Mesenchymal stem cell (in vitro differentiated cells and primary cell): ENCODE data around the gene C4orf50.

Source experiments
- DNase-seq: peaks from one replicate; pipeline ENCODE4 v3.0.0-alpha.2; 2013
- H2AFZ ChIP-seq: one replicate; pipeline ENCODE4 v1.6.1; 2013; ENCODE audit warnings: low read depth, mild to moderate bottlenecking, control low read depth, inconsistent platforms, low read length, moderate library complexity
- H2AK5ac ChIP-seq: 2 replicates; pipeline ENCODE4 v1.6.1; 2013; ENCODE audit warnings: low read length, moderate library complexity, mild to moderate bottlenecking, inconsistent platforms; ENCODE audit not compliant: severe bottlenecking
- H2BK120ac ChIP-seq: one replicate; pipeline ENCODE4 v1.6.1; 2013; ENCODE audit warnings: low read depth, mild to moderate bottlenecking, inconsistent platforms, low read length, moderate library complexity
- H2BK12ac ChIP-seq, 2 experiments: one replicate each; pipeline ENCODE4 v1.6.1; 2013; ENCODE audit warnings: inconsistent platforms in 2 of 2, low read length in 2 of 2, mild to moderate bottlenecking in 2 of 2, moderate library complexity in 2 of 2, control low read depth in 1 of 2
- H2BK15ac ChIP-seq: one replicate; pipeline ENCODE4 v1.6.1; 2013; ENCODE audit warnings: mild to moderate bottlenecking, low read depth, inconsistent platforms; ENCODE audit not compliant: poor library complexity, severe bottlenecking
- H2BK5ac ChIP-seq: 2 replicates; pipeline ENCODE4 v1.6.1; 2013; ENCODE audit warnings: low read depth, mild to moderate bottlenecking, low read length, control low read depth, inconsistent platforms; ENCODE audit not compliant: poor library complexity, severe bottlenecking
- H3K14ac ChIP-seq, 2 experiments: one replicate each; pipeline ENCODE4 v1.6.1; 2013; ENCODE audit warnings: inconsistent platforms in 2 of 2, low read length in 2 of 2, control low read depth in 1 of 2, mild to moderate bottlenecking in 1 of 2, moderate library complexity in 1 of 2
- H3K18ac ChIP-seq, 2 experiments: one replicate each; pipeline ENCODE4 v1.6.1; 2013; ENCODE audit warnings: inconsistent platforms in 2 of 2, low read length in 2 of 2, control low read depth in 1 of 2, low read depth in 1 of 2, mild to moderate bottlenecking in 1 of 2
- H3K23ac ChIP-seq, 2 experiments: one replicate each; pipeline ENCODE4 v1.6.1; 2013; ENCODE audit warnings: inconsistent platforms in 2 of 2, low read length in 2 of 2, mild to moderate bottlenecking in 2 of 2, moderate library complexity in 2 of 2, control low read depth in 1 of 2
- H3K27ac ChIP-seq: 2 replicates; pipeline ENCODE4 v1.5.1; 2013; ENCODE audit warnings: mild to moderate bottlenecking, moderate library complexity, low read length, control low read depth, inconsistent platforms; ENCODE audit not compliant: poor library complexity, severe bottlenecking
- H3K27me3 ChIP-seq, 2 experiments: 2 replicates each; pipeline versions ENCODE4 v1.6.1 to v1.7.0; 2013; ENCODE audit warnings: low read length in 2 of 2, mild to moderate bottlenecking in 2 of 2, moderate library complexity in 2 of 2, control low read depth in 1 of 2, inconsistent platforms in 1 of 2; ENCODE audit not compliant: control insufficient read depth in 1 of 2, insufficient read depth in 1 of 2
- H3K36me3 ChIP-seq, 2 experiments: 2 replicates each; pipeline versions ENCODE4 v1.6.1 to v1.7.0; 2013; ENCODE audit warnings: low read length in 2 of 2, control low read depth in 1 of 2, inconsistent platforms in 1 of 2, low read depth in 1 of 2, mild to moderate bottlenecking in 1 of 2; ENCODE audit not compliant: insufficient read depth in 2 of 2, control insufficient read depth in 1 of 2
- H3K4ac ChIP-seq, 2 experiments: one replicate each; pipeline ENCODE4 v1.6.1; 2013; ENCODE audit warnings: inconsistent platforms in 2 of 2, low read length in 2 of 2, mild to moderate bottlenecking in 2 of 2, moderate library complexity in 2 of 2, control low read depth in 1 of 2, low read depth in 1 of 2
- H3K4me1 ChIP-seq: 2 replicates; pipeline ENCODE4 v1.6.1; 2013; ENCODE audit warnings: low read depth, low read length, control low read depth; ENCODE audit not compliant: control insufficient read depth, insufficient read depth
- H3K4me2 ChIP-seq: 2 replicates; pipeline ENCODE4 v1.6.1; 2013; ENCODE audit warnings: low read length, mild to moderate bottlenecking, inconsistent platforms; ENCODE audit not compliant: poor library complexity, severe bottlenecking
- H3K4me3 ChIP-seq, 2 experiments: 2 replicates each; pipeline versions ENCODE4 v1.5.1 to v1.7.0; 2013; ENCODE audit warnings: low read length in 2 of 2, mild to moderate bottlenecking in 2 of 2, control low read depth in 1 of 2, low read depth in 1 of 2; ENCODE audit not compliant: insufficient read depth in 1 of 2
- H3K79me1 ChIP-seq: replicated peaks from 2 replicates; pipeline ENCODE4 v1.6.1; 2013; ENCODE audit warnings: mild to moderate bottlenecking, control low read depth, low read length, inconsistent platforms; ENCODE audit not compliant: poor library complexity, severe bottlenecking
- H3K9ac ChIP-seq: 2 replicates; pipeline ENCODE4 v1.7.0; 2013; ENCODE audit warnings: mild to moderate bottlenecking, low read length, moderate library complexity
- H3K9me3 ChIP-seq: 2 replicates; pipeline ENCODE4 v1.7.0; 2013; ENCODE audit warnings: mild to moderate bottlenecking, low read length; ENCODE audit not compliant: control insufficient read depth
- H4K8ac ChIP-seq: one replicate; pipeline ENCODE4 v1.6.1; 2013; ENCODE audit warnings: inconsistent platforms, mild to moderate bottlenecking, low read length, moderate library complexity
- H4K91ac ChIP-seq: one replicate; pipeline ENCODE4 v1.6.1; 2013; ENCODE audit warnings: mild to moderate bottlenecking, low read length, inconsistent platforms
- WGBS: methylation state at CpG from one replicate; pipeline ENCODE4 v1.1.7; 2013; ENCODE audit warnings: mixed read lengths; 5-methylcytosine and 5-hydroxymethylcytosine counted together

The C4orf50 gene

GRCh38 chr4:6056976-6057766 is 38.9 kb upstream of the C4orf50 start:
- Histone ChIP-seq H3K4me3 (no peak overlapping the region), H4K91ac (no peak overlapping the region)

DNA sequence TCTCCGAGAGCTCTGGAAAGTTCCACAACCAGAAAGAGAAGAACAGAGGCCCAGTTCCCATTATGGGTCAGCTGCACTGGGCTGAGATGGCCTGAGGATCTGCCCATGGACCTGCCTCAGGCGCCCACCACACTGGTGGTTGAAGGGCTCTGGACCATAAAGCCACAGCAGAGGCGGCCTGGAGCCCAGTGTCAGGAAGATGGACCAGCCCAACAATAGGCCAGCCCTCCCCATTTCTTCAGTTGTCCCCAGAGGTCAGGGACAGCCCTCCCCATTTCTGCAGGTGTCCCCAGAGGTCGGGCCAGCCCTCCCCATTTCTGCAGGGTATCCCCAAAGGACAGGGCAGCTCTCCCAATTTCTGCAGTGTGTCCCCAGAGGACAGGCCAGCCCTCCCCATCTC is 37.2 kb upstream of the C4orf50 start:
- Histone ChIP-seq H2BK5ac (no peak overlapping the region), H2BK12ac (no peak overlapping the region), H3K9ac (no peak overlapping the region), H3K79me1 (no peaks in the 10 kb centered on the region), H3K4ac (no peak overlapping the region), H3K4me1 (no peaks in the 10 kb centered on the region), H2AK5ac (no peak overlapping the region), H3K18ac (no peak overlapping the region), H2BK120ac (no peak overlapping the region), H3K4me2 (no peak overlapping the region), H3K27ac (no peak overlapping the region), H3K14ac (no peak overlapping the region), H4K8ac (no peak overlapping the region), H3K36me3 (no peaks in the 10 kb centered on the region), H4K91ac (no peak overlapping the region), H3K9me3 (peaks cover 34% of the 10 kb centered on the region), H3K27me3 (peaks cover 0 to 3% of the 10 kb centered on the region in 2 experiments), H2AFZ (no peak overlapping the region), H2BK15ac (no peak overlapping the region), H3K23ac (no peak overlapping the region), H3K4me3 (no peak overlapping the region)
- DNase-seq, result no peak
- WGBS, result 66% methylated on average over 4 of the region's 4 CpGs

More at GRCh38 chr4:6056976-6057766, 38.9 kb upstream of the C4orf50 start:
- Histone ChIP-seq H3K18ac (no peak overlapping the region), H2BK5ac (no peak overlapping the region), H2AK5ac (no peak overlapping the region), H3K14ac (no peak overlapping the region), H3K27ac (no peak overlapping the region), H4K8ac (no peak overlapping the region), H2BK120ac (no peak overlapping the region), H3K4me2 (no peak overlapping the region), H3K27me3 (no peaks in the 10 kb centered on the region), H3K9me3 (peaks cover 39% of the 10 kb centered on the region), H3K23ac (no peak overlapping the region), H2AFZ (no peak overlapping the region), H3K9ac (no peak overlapping the region), H2BK15ac (no peak overlapping the region), H3K4ac (no peak overlapping the region), H3K36me3 (no peaks in the 10 kb centered on the region), H3K4me1 (no peaks in the 10 kb centered on the region), H3K79me1 (no peaks in the 10 kb centered on the region), H2BK12ac (no peak overlapping the region)
- no peak for DNase-seq
- WGBS, result 73% methylated on average over 13 of the region's 15 CpGs

- no peak overlapping the region for H3K4ac ChIP-seq
- H3K36me3 ChIP-seq, result no peaks in the 10 kb centered on the region
- no peak overlapping the region for H2BK12ac ChIP-seq
- peaks cover 30% of the 10 kb centered on the region for H3K9me3 ChIP-seq
- H3K79me1 ChIP-seq, result no peaks in the 10 kb centered on the region
- no peak overlapping the region for H3K23ac ChIP-seq
- no peak overlapping the region for H4K91ac ChIP-seq
- H3K4me2 ChIP-seq, result no peak overlapping the region
- H3K9ac ChIP-seq, result no peak overlapping the region
- H3K27ac ChIP-seq, result no peak overlapping the region
- no peak overlapping the region for H3K18ac ChIP-seq
- H3K4me1 ChIP-seq, result no peaks in the 10 kb centered on the region
- no peak overlapping the region for H2BK120ac ChIP-seq
- H2BK5ac ChIP-seq, result no peak overlapping the region
- peaks cover 0 to 3% of the 10 kb centered on the region in 2 experiments for H3K27me3 ChIP-seq
- no peak overlapping the region for H4K8ac ChIP-seq
- H2BK15ac ChIP-seq, result no peak overlapping the region
- H2AK5ac ChIP-seq, result no peak overlapping the region
- DNase-seq, result no peak
- no peak overlapping the region for H2AFZ ChIP-seq
- no peak overlapping the region for H3K4me3 ChIP-seq
- 88% methylated on average over 3 of the region's 4 CpGs for WGBS
- H3K14ac ChIP-seq, result no peak overlapping the region
Observed at GRCh38 chr4:6055030-6055429, 36.8 kb upstream of the C4orf50 start.

GRCh38 chr4:6054162-6054922 is 36.1 kb upstream of the C4orf50 start:
- H4K91ac ChIP-seq, result no peak overlapping the region
- DNase-seq, result no peak
- H4K8ac ChIP-seq, result no peak overlapping the region
- peaks cover 24% of the 10 kb centered on the region for H3K9me3 ChIP-seq
- no peak overlapping the region for H3K4me2 ChIP-seq
- peaks cover 0 to 3% of the 10 kb centered on the region in 2 experiments for H3K27me3 ChIP-seq
- no peaks in the 10 kb centered on the region for H3K4me1 ChIP-seq
- no peak overlapping the region for H2BK5ac ChIP-seq
- no peaks in the 10 kb centered on the region for H3K79me1 ChIP-seq
- no peak overlapping the region for H3K27ac ChIP-seq
- 74% methylated on average over 16 of the region's 16 CpGs for whole genome bisulfite sequencing
- H3K4ac ChIP-seq, result no peak overlapping the region
- no peak overlapping the region for H2BK12ac ChIP-seq
- H3K23ac ChIP-seq, result no peak overlapping the region
- no peak overlapping the region for H2BK15ac ChIP-seq
- no peak overlapping the region for H3K14ac ChIP-seq
- no peaks in the 10 kb centered on the region for H3K36me3 ChIP-seq
- H2AFZ ChIP-seq, result no peak overlapping the region
- H2AK5ac ChIP-seq, result no peak overlapping the region
- H3K4me3 ChIP-seq, result no peak overlapping the region
- H3K9ac ChIP-seq, result no peak overlapping the region
- H3K18ac ChIP-seq, result no peak overlapping the region
- H2BK120ac ChIP-seq, result no peak overlapping the region
